LHCN-M2 (cell line): ENCODE results near the gene NYNRIN. TPM values are rescaled to one million over a fixed set of nuclear protein-coding genes. Genes with fewer than 3 reads are reported as not detected.
"Not testable (repeated sequence)": the region's sequence is repeated elsewhere in the genome, so short reads cannot be mapped to it uniquely, and the experiment has no call there.

Source experiments
- DNase-seq: peaks from one replicate; pipeline ENCODE4 v3.0.0-alpha.2; 2012; ENCODE audit warnings: low read depth
- total RNA-seq: library from RNA; depleted of rRNA; stranded (reverse); fragments of >200 nt; gene quantifications from 2 replicates; pipeline ENCODE4 v1.2.3, GENCODE V29; 2014; rRNA removed

Gene NYNRIN
- total RNA-seq, 1 experiment from 2014 or later = 0.06 TPM

GRCh38 chr14:24443053-24443665 is 44.4 kb downstream of the NYNRIN start:
- DNase-seq = no peak

- DNase-seq = not testable (repeated sequence)
Observed at GRCh38 chr14:24450828-24451227, 52.0 kb downstream of the NYNRIN start.

GRCh38 chr14:24456980-24457379 is 58.2 kb downstream of the NYNRIN start:
- DNase-seq = peak; percentile 34

GRCh38 chr14:24458736-24459135 is 59.9 kb downstream of the NYNRIN start:
- no peak for DNase-seq

GRCh38 chr14:24459331-24459730 is 60.5 kb downstream of the NYNRIN start:
- DNase-seq = no peak

GRCh38 chr14:24461336-24461735 is 62.5 kb downstream of the NYNRIN start:
- no peak for DNase-seq

- DNase-seq = no peak
Observed at GRCh38 chr14:24463017-24463883, 64.4 kb downstream of the NYNRIN start.

- no peak for DNase-seq
Observed at GRCh38 chr14:24463884-24464785, 65.3 kb downstream of the NYNRIN start.

- no peak for DNase-seq
Observed at GRCh38 chr14:24465368-24465767, 66.6 kb downstream of the NYNRIN start.

- DNase-seq = no peak
Observed at GRCh38 chr14:24465805-24466204, 67.0 kb downstream of the NYNRIN start.

Other genes starting within 250 kb of the NYNRIN start
- 43.3 and 70.1 TPM in 2 replicates for gene IRF9, start 237.7 kb upstream of the NYNRIN start, total RNA-seq
- gene REC8, start 226.9 kb upstream of the NYNRIN start, total RNA-seq = 1.6 and 5.5 TPM in 2 replicates
- 75.0 and 87.9 TPM in 2 replicates for gene IPO4, start 210.2 kb upstream of the NYNRIN start, total RNA-seq
- 84.2 and 85.8 TPM in 2 replicates for gene TM9SF1, start 203.6 kb upstream of the NYNRIN start, total RNA-seq
- not detected in 2 replicates for gene TSSK4, start 193.3 kb upstream of the NYNRIN start, total RNA-seq
- gene CHMP4A, start 185.5 kb upstream of the NYNRIN start, total RNA-seq = 48.6 and 54.1 TPM in 2 replicates
- gene MDP1, start 182.9 kb upstream of the NYNRIN start, total RNA-seq = 16.6 and 18.5 TPM in 2 replicates
- 260 and 318 TPM in 2 replicates for gene NEDD8, start 166.6 kb upstream of the NYNRIN start, total RNA-seq
- 83.1 and 87.8 TPM in 2 replicates for gene GMPR2, start 166.1 kb upstream of the NYNRIN start, total RNA-seq
- 55.9 and 56.6 TPM in 2 replicates for gene TINF2, start 156.4 kb upstream of the NYNRIN start, total RNA-seq
- 0.38 and 2.5 TPM in 2 replicates for gene TGM1, start 135.8 kb upstream of the NYNRIN start, total RNA-seq
- gene RABGGTA, start 127.4 kb upstream of the NYNRIN start, total RNA-seq = 29.0 and 29.4 TPM in 2 replicates
- gene DHRS1, start 99.2 kb upstream of the NYNRIN start, total RNA-seq = 14.4 and 16.1 TPM in 2 replicates
- 23.0 and 23.7 TPM in 2 replicates for gene NOP9, start 99.2 kb upstream of the NYNRIN start, total RNA-seq
- gene CIDEB, start 91.0 kb upstream of the NYNRIN start, total RNA-seq = 0.34 TPM in 1 of 2 replicates, not detected in the other
- gene LTB4R2, start 88.9 kb upstream of the NYNRIN start, total RNA-seq = 2.4 and 2.5 TPM in 2 replicates
- gene LTB4R, start 87.5 kb upstream of the NYNRIN start, total RNA-seq = 0.90 and 1.7 TPM in 2 replicates
- gene ADCY4, start 63.9 kb upstream of the NYNRIN start, total RNA-seq = under 0.01 TPM in 1 of 2 replicates, not detected in the other
- not detected in 2 replicates for gene RIPK3, start 59.0 kb upstream of the NYNRIN start, total RNA-seq
- gene NFATC4, start 30.8 kb upstream of the NYNRIN start, total RNA-seq = 17.1 and 21.6 TPM in 2 replicates
- 1.3 and 1.9 TPM in 2 replicates for gene CBLN3, start 30.7 kb downstream of the NYNRIN start, total RNA-seq
- gene KHNYN, start 31.0 kb downstream of the NYNRIN start, total RNA-seq = 27.0 and 29.7 TPM in 2 replicates
- gene SDR39U1, start 43.8 kb downstream of the NYNRIN start, total RNA-seq = 22.3 and 26.6 TPM in 2 replicates
- not detected in 2 replicates for gene CMA1, start 109.3 kb downstream of the NYNRIN start, total RNA-seq
- not detected in 2 replicates for gene CTSG, start 177.2 kb downstream of the NYNRIN start, total RNA-seq
- not detected in 2 replicates for gene GZMH, start 210.7 kb downstream of the NYNRIN start, total RNA-seq
- gene GZMB, start 235.2 kb downstream of the NYNRIN start, total RNA-seq = not detected in 2 replicates